DND-41 (cell line): ENCODE measurements around the gene LSMEM2.

Experiments
- ATAC-seq: fragments of 200-7000 bp; cut with Tn5 transposase; 3 replicates; pipeline ENCODE4 v1.9.1; 2021; ENCODE audit warnings: low read depth; ENCODE audit not compliant: insufficient read depth
- DNase-seq: peaks from one replicate; pipeline ENCODE4 v3.0.0-alpha.2; 2020
- H2AFZ ChIP-seq: 2 replicates; pipeline ENCODE4 v1.6.0; 2012; ENCODE audit warnings: low read depth, low read length
- H3K27ac ChIP-seq: 2 replicates; pipeline ENCODE4 v1.5.1; 2012; ENCODE audit warnings: low read length, inconsistent platforms
- H3K27me3 ChIP-seq: fragments of 200-600 bp; sonication (generic); 2 replicates; pipeline ENCODE4 v1.6.0; 2012; ENCODE audit warnings: low read length, mild to moderate bottlenecking, inconsistent platforms; ENCODE audit not compliant: insufficient read depth, poor library complexity
- H3K36me3 ChIP-seq: 2 replicates; pipeline ENCODE4 v1.5.1; 2012; ENCODE audit warnings: low read length, inconsistent platforms; ENCODE audit not compliant: insufficient read depth
- H3K4me1 ChIP-seq: 2 replicates; pipeline ENCODE4 v1.5.1; 2012; ENCODE audit warnings: mild to moderate bottlenecking, low read length; ENCODE audit not compliant: insufficient read depth
- H3K4me2 ChIP-seq: 2 replicates; pipeline ENCODE4 v1.6.0; 2012; ENCODE audit warnings: mild to moderate bottlenecking, moderate library complexity, low read length, inconsistent platforms; ENCODE audit not compliant: insufficient read depth
- H3K4me3 ChIP-seq, 2 experiments: fragments of 200-600 bp in 1 of 2; shearing (Covaris generic) in 1 of 2; 2 replicates each; pipeline ENCODE4 v1.5.1; 2012 to 2016; ENCODE audit warnings: inconsistent platforms in 2 of 2, low read length in 2 of 2, mild to moderate bottlenecking in 2 of 2, low read depth in 1 of 2, moderate library complexity in 1 of 2
- H3K79me2 ChIP-seq: 2 replicates; pipeline ENCODE4 v1.6.0; 2012; ENCODE audit warnings: low read length, inconsistent platforms; ENCODE audit not compliant: insufficient read depth
- H3K9ac ChIP-seq: 2 replicates; pipeline ENCODE4 v1.6.0; 2012; ENCODE audit warnings: low read depth, mild to moderate bottlenecking, inconsistent platforms, low read length, moderate library complexity
- H3K9me3 ChIP-seq: 2 replicates; pipeline ENCODE4 v1.5.1; 2012; ENCODE audit warnings: low read length, moderate library complexity, mild to moderate bottlenecking, inconsistent platforms; ENCODE audit not compliant: insufficient read depth, severe bottlenecking
- H4K20me1 ChIP-seq: 2 replicates; pipeline ENCODE4 v1.6.0; 2012; ENCODE audit warnings: low read length; ENCODE audit not compliant: insufficient read depth
- CTCF ChIP-seq: IDR thresholded peaks from 2 replicates; pipeline ENCODE4 v1.5.1; 2012; ENCODE audit warnings: borderline replicate concordance, low read length, moderate library complexity, mild to moderate bottlenecking; ENCODE audit not compliant: poor library complexity, severe bottlenecking; ENCODE audit errors: extremely low read depth
- EZH2 ChIP-seq: IDR thresholded peaks from 3 replicates; pipeline ENCODE4 v1.6.1; 2012; ENCODE audit warnings: borderline replicate concordance, low read depth, mild to moderate bottlenecking, moderate library complexity, low read length, inconsistent platforms; ENCODE audit not compliant: severe bottlenecking

The LSMEM2 gene

DNA sequence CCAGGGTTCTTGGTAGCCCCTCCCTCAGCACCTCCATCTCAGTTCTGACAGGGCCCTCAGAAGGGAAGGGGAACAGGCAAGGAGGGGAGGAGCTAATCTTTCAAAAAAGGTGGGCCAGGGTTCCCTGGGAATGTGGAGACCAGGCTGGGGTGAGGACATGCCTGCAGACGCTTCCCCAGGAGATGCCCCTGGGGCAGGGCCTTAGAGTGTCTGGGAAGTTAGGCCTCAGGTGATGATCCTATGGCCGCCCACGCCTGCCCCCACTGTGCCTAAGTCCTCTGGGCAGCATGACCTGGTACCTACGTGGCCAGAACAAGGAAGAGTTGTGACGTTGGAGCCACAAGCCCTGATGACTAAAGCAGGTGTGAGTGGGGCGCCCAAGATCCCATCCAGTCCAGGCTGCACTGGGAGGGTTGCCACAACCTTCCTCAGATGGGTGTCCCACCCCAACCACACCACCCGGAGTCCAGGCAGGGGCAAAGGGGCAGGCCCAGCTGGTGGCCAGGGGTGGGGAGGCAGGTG lies 13.9 kb upstream of the LSMEM2 start:
- H3K27me3 ChIP-seq, result no peaks in the 10 kb centered on the region
- no peak overlapping the region for H2AFZ ChIP-seq
- no peaks in the 10 kb centered on the region for H3K36me3 ChIP-seq
- ATAC-seq (no peak), DNase-seq (no peak)
- H3K9ac ChIP-seq, result no peak overlapping the region
- TF ChIP-seq EZH2 (no peak), CTCF (no peak)
- no peak overlapping the region for H3K4me3 ChIP-seq
- H3K27ac ChIP-seq, result no peak overlapping the region
- no peak overlapping the region for H3K4me2 ChIP-seq
- no peaks in the 10 kb centered on the region for H3K9me3 ChIP-seq
- no peaks in the 10 kb centered on the region for H3K79me2 ChIP-seq
- H3K4me1 ChIP-seq, result peaks cover 13% of the 10 kb centered on the region
- no peaks in the 10 kb centered on the region for H4K20me1 ChIP-seq

DNA sequence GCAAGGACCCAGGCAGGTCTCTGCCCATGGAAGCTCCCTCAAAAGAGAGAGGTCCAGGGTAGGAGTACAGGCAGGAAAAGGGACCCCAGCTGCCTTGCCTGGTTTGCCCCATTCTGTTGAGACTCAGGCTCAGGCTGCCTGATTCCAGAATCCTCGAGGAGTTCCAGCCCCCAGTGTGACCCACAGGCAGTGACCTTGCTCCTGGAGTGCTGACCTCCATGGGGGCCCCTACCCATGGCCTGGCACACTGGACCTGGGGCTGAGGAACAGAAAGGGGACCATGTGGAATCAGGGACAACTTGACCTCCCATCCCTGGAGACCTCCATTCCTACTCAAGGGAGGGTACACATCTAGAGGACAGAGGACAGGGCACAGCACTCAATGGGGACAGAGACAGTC lies 13.3 kb upstream of the LSMEM2 start:
- Histone ChIP-seq H3K4me3 (no peak overlapping the region), H4K20me1 (no peaks in the 10 kb centered on the region), H3K4me1 (peaks cover 9% of the 10 kb centered on the region), H3K36me3 (no peaks in the 10 kb centered on the region), H3K79me2 (no peaks in the 10 kb centered on the region), H3K27me3 (no peaks in the 10 kb centered on the region), H3K9me3 (no peaks in the 10 kb centered on the region), H3K27ac (no peak overlapping the region), H3K4me2 (no peak overlapping the region), H3K9ac (no peak overlapping the region), H2AFZ (no peak overlapping the region)
- ATAC-seq (no peak), DNase-seq (no peak)
- no peak for TF ChIP-seq EZH2
- TF ChIP-seq CTCF, result no peak

DNA sequence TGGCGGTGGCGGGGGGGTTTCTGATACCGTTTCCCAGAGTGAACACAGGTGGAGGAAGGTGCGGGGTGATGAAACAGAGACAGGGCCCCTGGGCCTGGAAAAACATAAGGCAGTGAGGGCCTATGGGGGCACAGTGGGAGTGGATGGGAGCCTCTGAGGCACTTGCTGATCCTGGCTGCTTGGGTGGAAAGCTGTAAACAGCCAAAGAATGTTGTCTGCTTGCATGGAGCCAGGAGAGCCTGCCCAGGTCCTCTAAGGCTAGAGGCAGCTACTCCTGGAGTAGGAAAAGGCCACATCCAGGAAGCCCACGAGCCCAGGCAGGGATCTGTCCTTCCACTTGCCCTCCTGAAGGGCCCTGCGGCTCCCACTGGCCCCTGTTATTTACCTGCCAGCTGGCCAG lies 12.9 kb upstream of the LSMEM2 start:
- no peaks in the 10 kb centered on the region for H4K20me1 ChIP-seq
- H3K36me3 ChIP-seq, result no peaks in the 10 kb centered on the region
- TF ChIP-seq EZH2 (no peak), CTCF (no peak)
- ATAC-seq, result no peak
- no peak for DNase-seq
- no peaks in the 10 kb centered on the region for H3K9me3 ChIP-seq
- H3K27me3 ChIP-seq, result no peaks in the 10 kb centered on the region
- H3K4me2 ChIP-seq, result no peak overlapping the region
- no peak overlapping the region for H3K27ac ChIP-seq
- no peaks in the 10 kb centered on the region for H3K79me2 ChIP-seq
- H3K9ac ChIP-seq, result no peak overlapping the region
- no peak overlapping the region for H2AFZ ChIP-seq
- H3K4me3 ChIP-seq, result no peak overlapping the region
- H3K4me1 ChIP-seq, result peaks cover 4% of the 10 kb centered on the region

GRCh38 chr3:50266836-50267235 lies 12.1 kb upstream of the LSMEM2 start:
- Histone ChIP-seq H2AFZ (no peak overlapping the region), H3K9me3 (no peaks in the 10 kb centered on the region), H3K4me2 (no peak overlapping the region), H3K4me3 (no peak overlapping the region), H3K9ac (no peak overlapping the region), H3K79me2 (no peaks in the 10 kb centered on the region), H3K27ac (no peak overlapping the region), H4K20me1 (no peaks in the 10 kb centered on the region), H3K27me3 (no peaks in the 10 kb centered on the region), H3K36me3 (no peaks in the 10 kb centered on the region), H3K4me1 (no peaks in the 10 kb centered on the region)
- TF ChIP-seq CTCF (no peak), EZH2 (no peak)
- ATAC-seq (no peak), DNase-seq (no peak)
